GM23338 (cell line): ENCODE results near the gene GRK5. TPM values are rescaled to one million over a fixed set of nuclear protein-coding genes. Genes with fewer than 3 reads are reported as not detected.

ENCODE experiments used
- ATAC-seq: fragments of 200-7000 bp; cut with Tn5 transposase; 3 replicates; pipeline ENCODE4 v1.9.1; 2020
- DNase-seq: peaks from one replicate; pipeline ENCODE4 v3.0.0-alpha.2; 2015; ENCODE audit warnings: low spot score
- H2AFZ ChIP-seq: fragments of 200-600 bp; sonication (generic); 2 replicates; pipeline ENCODE4 v1.8.0; 2016; ENCODE audit warnings: antibody characterized with exemption, mild to moderate bottlenecking, moderate library complexity
- H3F3A ChIP-seq: fragments of 200-600 bp; sonication (generic); replicated peaks from 2 replicates; pipeline ENCODE4 v1.8.0; 2017; ENCODE audit warnings: antibody characterized with exemption, mixed run types, low read depth
- H3K27ac ChIP-seq: fragments of 200-600 bp; sonication (generic); 2 replicates; pipeline ENCODE4 v1.6.1; 2016; ENCODE audit warnings: low read depth
- H3K27me3 ChIP-seq: fragments of 200-600 bp; sonication (generic); 2 replicates; pipeline ENCODE4 v1.8.0; 2016; ENCODE audit warnings: mild to moderate bottlenecking, mixed run types, moderate library complexity; ENCODE audit not compliant: insufficient read depth
- H3K36me3 ChIP-seq: fragments of 200-600 bp; sonication (generic); 2 replicates; pipeline ENCODE4 v1.8.0; 2016; ENCODE audit warnings: mild to moderate bottlenecking; ENCODE audit not compliant: insufficient read depth
- H3K4me1 ChIP-seq: fragments of 200-600 bp; sonication (generic); 2 replicates; pipeline ENCODE4 v1.8.0; 2016; ENCODE audit warnings: mild to moderate bottlenecking, moderate library complexity; ENCODE audit not compliant: insufficient read depth
- H3K4me2 ChIP-seq: fragments of 200-600 bp; sonication (generic); 2 replicates; pipeline ENCODE4 v1.7.1; 2017; ENCODE audit warnings: mixed run types
- H3K4me3 ChIP-seq: fragments of 200-600 bp; sonication (generic); 2 replicates; pipeline ENCODE4 v1.6.1; 2016; ENCODE audit warnings: mixed run types
- H3K79me2 ChIP-seq: fragments of 200-600 bp; sonication (generic); replicated peaks from 2 replicates; pipeline ENCODE4 v1.8.0; 2017; ENCODE audit warnings: mild to moderate bottlenecking; ENCODE audit not compliant: insufficient read depth
- H3K9me2 ChIP-seq: fragments of 200-600 bp; sonication (generic); 2 replicates; pipeline ENCODE4 v1.8.0; 2017; ENCODE audit not compliant: insufficient read depth
- H4K20me1 ChIP-seq: fragments of 200-600 bp; sonication (generic); replicated peaks from 2 replicates; pipeline ENCODE4 v1.8.0; 2017; ENCODE audit warnings: mild to moderate bottlenecking; ENCODE audit not compliant: insufficient read depth
- H3K27ac Mint-ChIP-seq: 2 replicates; pipeline ENCODE4 v1.8.0; 2020; ENCODE audit warnings: inconsistent platforms, mild to moderate bottlenecking, moderate library complexity, mixed read lengths
- H3K27me3 Mint-ChIP-seq: 3 replicates; pipeline ENCODE4 v1.8.0; 2022; ENCODE audit warnings: low read depth, mild to moderate bottlenecking, moderate library complexity, mixed read lengths, inconsistent platforms; ENCODE audit not compliant: insufficient read depth, poor library complexity
- H3K36me3 Mint-ChIP-seq: 3 replicates; pipeline ENCODE4 v1.8.0; 2021; ENCODE audit warnings: low read depth, mild to moderate bottlenecking, inconsistent platforms, moderate library complexity, mixed read lengths
- H3K4me1 Mint-ChIP-seq: 3 replicates; pipeline ENCODE4 v1.8.0; 2020; ENCODE audit warnings: mild to moderate bottlenecking, inconsistent platforms, mixed read lengths
- H3K4me3 Mint-ChIP-seq: 3 replicates; pipeline ENCODE4 v1.8.0; 2021; ENCODE audit warnings: moderate library complexity, mild to moderate bottlenecking, inconsistent platforms, mixed read lengths
- H3K9me3 Mint-ChIP-seq: 3 replicates; pipeline ENCODE4 v1.8.0; 2020; ENCODE audit warnings: moderate library complexity, mild to moderate bottlenecking, inconsistent platforms, mixed read lengths
- CREB1 ChIP-seq: fragments of 250-450 bp; sonication (Bioruptor Pico); IDR thresholded peaks from 2 replicates; pipeline ENCODE4 v1.5.0; 2020; ENCODE audit warnings: low read depth, mild to moderate bottlenecking, moderate library complexity
- EZH2 ChIP-seq: fragments of 200-600 bp; sonication (generic); IDR thresholded peaks from one replicate; pipeline ENCODE4 v1.8.0; 2017; ENCODE audit warnings: antibody characterized with exemption, mild to moderate bottlenecking, low read depth; ENCODE audit not compliant: unreplicated experiment
- EZH2phosphoT487 ChIP-seq: fragments of 200-600 bp; sonication (generic); IDR thresholded peaks from one replicate; pipeline ENCODE4 v1.8.1; 2018; ENCODE audit warnings: antibody characterized with exemption; ENCODE audit not compliant: unreplicated experiment
- JUNB ChIP-seq: IDR thresholded peaks from one replicate; pipeline ENCODE4 v1.6.1; 2016; ENCODE audit warnings: antibody characterized with exemption; ENCODE audit not compliant: unreplicated experiment
- NANOG ChIP-seq: IDR thresholded peaks from 2 replicates; pipeline ENCODE4 v1.6.1; 2016; ENCODE audit warnings: antibody characterized with exemption, borderline replicate concordance
- POLR2AphosphoS5 ChIP-seq: IDR thresholded peaks from 2 replicates; pipeline ENCODE4 v1.6.1; 2016; ENCODE audit warnings: antibody characterized with exemption, low read depth
- STAT1 ChIP-seq: IDR thresholded peaks from one replicate; pipeline ENCODE4 v1.6.1; 2016; ENCODE audit warnings: antibody characterized with exemption; ENCODE audit not compliant: unreplicated experiment
- ZNF114 ChIP-seq: fragments of 250-450 bp; sonication (Bioruptor Pico); IDR thresholded peaks from 2 replicates; pipeline ENCODE4 v1.5.0; 2020; ENCODE audit warnings: mild to moderate bottlenecking, moderate library complexity
- ZNF331 ChIP-seq: fragments of 250-450 bp; sonication (Bioruptor Pico); IDR thresholded peaks from 2 replicates; pipeline ENCODE4 v1.5.0; 2020; ENCODE audit warnings: low read depth, mild to moderate bottlenecking, moderate library complexity
- polyA plus RNA-seq: library from polyadenylated mRNA; unstranded; fragments of >200 nt; fragmentation: Nextera tagmentation; extraction: Ambion mirVana; gene quantifications from 2 replicates; pipeline ENCODE4 v1.2.1, GENCODE V29; 2016
- total RNA-seq: library from RNA; depleted of rRNA; stranded (reverse); fragments of >200 nt; shearing (Covaris generic); gene quantifications from 2 replicates; pipeline ENCODE4 v1.2.3, GENCODE V29; 2014
- TF ChIP-seq, protein P1 (sequence below): fragments of 250-450 bp; sonication (Bioruptor Pico); IDR thresholded peaks from 2 replicates; pipeline ENCODE4 v1.5.0; 2020; ENCODE audit warnings: mild to moderate bottlenecking, moderate library complexity
- TF ChIP-seq, protein P2 (sequence below), 2 experiments: fragments of 200-600 bp in 1 of 2; sonication (generic) in 1 of 2; conservative IDR thresholded peaks; 2 replicates each; pipeline versions ENCODE4 v1.5.1 to v1.6.1; 2016 to 2017; ENCODE audit warnings: antibody characterized with exemption in 2 of 2, low read depth in 2 of 2, mild to moderate bottlenecking in 2 of 2, moderate library complexity in 1 of 2
- TF ChIP-seq, protein P3 (sequence below): IDR thresholded peaks from 2 replicates; pipeline ENCODE4 v1.6.1; 2016; ENCODE audit warnings: antibody characterized with exemption
- TF ChIP-seq, protein P4 (sequence below): IDR thresholded peaks from one replicate; pipeline ENCODE4 v1.6.1; 2018; ENCODE audit warnings: antibody characterized with exemption; ENCODE audit not compliant: unreplicated experiment

Gene GRK5
- total and polyA plus RNA-seq, 2 experiments from 2014 or later = 0.53 to 2.0 TPM

DNA sequence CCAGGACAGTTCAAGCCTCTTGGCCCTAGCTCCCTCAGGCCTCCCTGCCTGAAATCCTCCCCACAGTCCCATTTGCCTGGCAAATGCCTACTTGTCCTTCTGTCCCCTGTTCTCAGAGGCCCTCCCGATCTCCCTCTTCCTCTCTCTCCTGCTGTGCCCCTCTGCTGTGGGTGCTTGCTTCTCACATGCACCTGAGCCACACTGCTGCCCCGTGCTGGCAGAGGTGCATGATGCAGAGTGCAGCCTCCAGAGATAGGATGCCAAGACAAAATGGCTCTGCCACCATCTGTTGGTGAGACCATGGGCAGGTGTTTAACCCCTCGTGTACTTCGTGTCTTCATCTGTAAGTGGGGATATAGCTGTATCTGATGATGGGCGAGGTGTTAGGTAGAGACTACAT lies 176.8 kb downstream of the GRK5 start:
- H3K9me3 Mint-ChIP-seq = no peaks in the 10 kb centered on the region
- TF ChIP-seq, protein P1, sequence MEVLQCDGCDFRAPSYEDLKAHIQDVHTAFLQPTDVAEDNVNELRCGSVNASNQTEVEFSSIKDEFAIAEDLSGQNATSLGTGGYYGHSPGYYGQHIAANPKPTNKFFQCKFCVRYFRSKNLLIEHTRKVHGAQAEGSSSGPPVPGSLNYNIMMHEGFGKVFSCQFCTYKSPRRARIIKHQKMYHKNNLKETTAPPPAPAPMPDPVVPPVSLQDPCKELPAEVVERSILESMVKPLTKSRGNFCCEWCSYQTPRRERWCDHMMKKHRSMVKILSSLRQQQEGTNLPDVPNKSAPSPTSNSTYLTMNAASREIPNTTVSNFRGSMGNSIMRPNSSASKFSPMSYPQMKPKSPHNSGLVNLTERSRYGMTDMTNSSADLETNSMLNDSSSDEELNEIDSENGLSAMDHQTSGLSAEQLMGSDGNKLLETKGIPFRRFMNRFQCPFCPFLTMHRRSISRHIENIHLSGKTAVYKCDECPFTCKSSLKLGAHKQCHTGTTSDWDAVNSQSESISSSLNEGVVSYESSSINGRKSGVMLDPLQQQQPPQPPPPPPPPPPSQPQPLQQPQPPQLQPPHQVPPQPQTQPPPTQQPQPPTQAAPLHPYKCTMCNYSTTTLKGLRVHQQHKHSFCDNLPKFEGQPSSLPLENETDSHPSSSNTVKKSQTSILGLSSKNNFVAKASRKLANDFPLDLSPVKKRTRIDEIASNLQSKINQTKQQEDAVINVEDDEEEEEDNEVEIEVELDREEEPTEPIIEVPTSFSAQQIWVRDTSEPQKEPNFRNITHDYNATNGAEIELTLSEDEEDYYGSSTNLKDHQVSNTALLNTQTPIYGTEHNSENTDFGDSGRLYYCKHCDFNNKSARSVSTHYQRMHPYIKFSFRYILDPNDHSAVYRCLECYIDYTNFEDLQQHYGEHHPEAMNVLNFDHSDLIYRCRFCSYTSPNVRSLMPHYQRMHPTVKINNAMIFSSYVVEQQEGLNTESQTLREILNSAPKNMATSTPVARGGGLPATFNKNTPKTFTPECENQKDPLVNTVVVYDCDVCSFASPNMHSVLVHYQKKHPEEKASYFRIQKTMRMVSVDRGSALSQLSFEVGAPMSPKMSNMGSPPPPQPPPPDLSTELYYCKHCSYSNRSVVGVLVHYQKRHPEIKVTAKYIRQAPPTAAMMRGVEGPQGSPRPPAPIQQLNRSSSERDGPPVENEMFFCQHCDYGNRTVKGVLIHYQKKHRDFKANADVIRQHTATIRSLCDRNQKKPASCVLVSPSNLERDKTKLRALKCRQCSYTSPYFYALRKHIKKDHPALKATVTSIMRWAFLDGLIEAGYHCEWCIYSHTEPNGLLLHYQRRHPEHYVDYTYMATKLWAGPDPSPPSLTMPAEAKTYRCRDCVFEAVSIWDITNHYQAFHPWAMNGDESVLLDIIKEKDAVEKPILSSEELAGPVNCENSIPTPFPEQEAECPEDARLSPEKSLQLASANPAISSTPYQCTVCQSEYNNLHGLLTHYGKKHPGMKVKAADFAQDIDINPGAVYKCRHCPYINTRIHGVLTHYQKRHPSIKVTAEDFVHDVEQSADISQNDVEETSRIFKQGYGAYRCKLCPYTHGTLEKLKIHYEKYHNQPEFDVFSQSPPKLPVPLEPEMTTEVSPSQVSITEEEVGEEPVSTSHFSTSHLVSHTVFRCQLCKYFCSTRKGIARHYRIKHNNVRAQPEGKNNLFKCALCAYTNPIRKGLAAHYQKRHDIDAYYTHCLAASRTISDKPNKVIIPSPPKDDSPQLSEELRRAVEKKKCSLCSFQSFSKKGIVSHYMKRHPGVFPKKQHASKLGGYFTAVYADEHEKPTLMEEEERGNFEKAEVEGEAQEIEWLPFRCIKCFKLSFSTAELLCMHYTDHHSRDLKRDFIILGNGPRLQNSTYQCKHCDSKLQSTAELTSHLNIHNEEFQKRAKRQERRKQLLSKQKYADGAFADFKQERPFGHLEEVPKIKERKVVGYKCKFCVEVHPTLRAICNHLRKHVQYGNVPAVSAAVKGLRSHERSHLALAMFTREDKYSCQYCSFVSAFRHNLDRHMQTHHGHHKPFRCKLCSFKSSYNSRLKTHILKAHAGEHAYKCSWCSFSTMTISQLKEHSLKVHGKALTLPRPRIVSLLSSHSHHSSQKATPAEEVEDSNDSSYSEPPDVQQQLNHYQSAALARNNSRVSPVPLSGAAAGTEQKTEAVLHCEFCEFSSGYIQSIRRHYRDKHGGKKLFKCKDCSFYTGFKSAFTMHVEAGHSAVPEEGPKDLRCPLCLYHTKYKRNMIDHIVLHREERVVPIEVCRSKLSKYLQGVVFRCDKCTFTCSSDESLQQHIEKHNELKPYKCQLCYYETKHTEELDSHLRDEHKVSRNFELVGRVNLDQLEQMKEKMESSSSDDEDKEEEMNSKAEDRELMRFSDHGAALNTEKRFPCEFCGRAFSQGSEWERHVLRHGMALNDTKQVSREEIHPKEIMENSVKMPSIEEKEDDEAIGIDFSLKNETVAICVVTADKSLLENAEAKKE = no peak
- TF ChIP-seq ZNF114 (no peak), POLR2AphosphoS5 (no peak), ZNF331 (CRISPR knock-in tag) (no peak), STAT1 (no peak), EZH2 (no peak), CREB1 (CRISPR knock-in tag) (no peak), NANOG (no peak), EZH2phosphoT487 (no peak), JUNB (no peak)
- TF ChIP-seq, protein P2, sequence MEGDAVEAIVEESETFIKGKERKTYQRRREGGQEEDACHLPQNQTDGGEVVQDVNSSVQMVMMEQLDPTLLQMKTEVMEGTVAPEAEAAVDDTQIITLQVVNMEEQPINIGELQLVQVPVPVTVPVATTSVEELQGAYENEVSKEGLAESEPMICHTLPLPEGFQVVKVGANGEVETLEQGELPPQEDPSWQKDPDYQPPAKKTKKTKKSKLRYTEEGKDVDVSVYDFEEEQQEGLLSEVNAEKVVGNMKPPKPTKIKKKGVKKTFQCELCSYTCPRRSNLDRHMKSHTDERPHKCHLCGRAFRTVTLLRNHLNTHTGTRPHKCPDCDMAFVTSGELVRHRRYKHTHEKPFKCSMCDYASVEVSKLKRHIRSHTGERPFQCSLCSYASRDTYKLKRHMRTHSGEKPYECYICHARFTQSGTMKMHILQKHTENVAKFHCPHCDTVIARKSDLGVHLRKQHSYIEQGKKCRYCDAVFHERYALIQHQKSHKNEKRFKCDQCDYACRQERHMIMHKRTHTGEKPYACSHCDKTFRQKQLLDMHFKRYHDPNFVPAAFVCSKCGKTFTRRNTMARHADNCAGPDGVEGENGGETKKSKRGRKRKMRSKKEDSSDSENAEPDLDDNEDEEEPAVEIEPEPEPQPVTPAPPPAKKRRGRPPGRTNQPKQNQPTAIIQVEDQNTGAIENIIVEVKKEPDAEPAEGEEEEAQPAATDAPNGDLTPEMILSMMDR (conservative IDR thresholded peaks at IDR 0.05; ENCODE audit: low read depth in 2 of 2) = no peak
- TF ChIP-seq, protein P3, sequence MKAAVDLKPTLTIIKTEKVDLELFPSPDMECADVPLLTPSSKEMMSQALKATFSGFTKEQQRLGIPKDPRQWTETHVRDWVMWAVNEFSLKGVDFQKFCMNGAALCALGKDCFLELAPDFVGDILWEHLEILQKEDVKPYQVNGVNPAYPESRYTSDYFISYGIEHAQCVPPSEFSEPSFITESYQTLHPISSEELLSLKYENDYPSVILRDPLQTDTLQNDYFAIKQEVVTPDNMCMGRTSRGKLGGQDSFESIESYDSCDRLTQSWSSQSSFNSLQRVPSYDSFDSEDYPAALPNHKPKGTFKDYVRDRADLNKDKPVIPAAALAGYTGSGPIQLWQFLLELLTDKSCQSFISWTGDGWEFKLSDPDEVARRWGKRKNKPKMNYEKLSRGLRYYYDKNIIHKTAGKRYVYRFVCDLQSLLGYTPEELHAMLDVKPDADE = no peak
- TF ChIP-seq, protein P4, sequence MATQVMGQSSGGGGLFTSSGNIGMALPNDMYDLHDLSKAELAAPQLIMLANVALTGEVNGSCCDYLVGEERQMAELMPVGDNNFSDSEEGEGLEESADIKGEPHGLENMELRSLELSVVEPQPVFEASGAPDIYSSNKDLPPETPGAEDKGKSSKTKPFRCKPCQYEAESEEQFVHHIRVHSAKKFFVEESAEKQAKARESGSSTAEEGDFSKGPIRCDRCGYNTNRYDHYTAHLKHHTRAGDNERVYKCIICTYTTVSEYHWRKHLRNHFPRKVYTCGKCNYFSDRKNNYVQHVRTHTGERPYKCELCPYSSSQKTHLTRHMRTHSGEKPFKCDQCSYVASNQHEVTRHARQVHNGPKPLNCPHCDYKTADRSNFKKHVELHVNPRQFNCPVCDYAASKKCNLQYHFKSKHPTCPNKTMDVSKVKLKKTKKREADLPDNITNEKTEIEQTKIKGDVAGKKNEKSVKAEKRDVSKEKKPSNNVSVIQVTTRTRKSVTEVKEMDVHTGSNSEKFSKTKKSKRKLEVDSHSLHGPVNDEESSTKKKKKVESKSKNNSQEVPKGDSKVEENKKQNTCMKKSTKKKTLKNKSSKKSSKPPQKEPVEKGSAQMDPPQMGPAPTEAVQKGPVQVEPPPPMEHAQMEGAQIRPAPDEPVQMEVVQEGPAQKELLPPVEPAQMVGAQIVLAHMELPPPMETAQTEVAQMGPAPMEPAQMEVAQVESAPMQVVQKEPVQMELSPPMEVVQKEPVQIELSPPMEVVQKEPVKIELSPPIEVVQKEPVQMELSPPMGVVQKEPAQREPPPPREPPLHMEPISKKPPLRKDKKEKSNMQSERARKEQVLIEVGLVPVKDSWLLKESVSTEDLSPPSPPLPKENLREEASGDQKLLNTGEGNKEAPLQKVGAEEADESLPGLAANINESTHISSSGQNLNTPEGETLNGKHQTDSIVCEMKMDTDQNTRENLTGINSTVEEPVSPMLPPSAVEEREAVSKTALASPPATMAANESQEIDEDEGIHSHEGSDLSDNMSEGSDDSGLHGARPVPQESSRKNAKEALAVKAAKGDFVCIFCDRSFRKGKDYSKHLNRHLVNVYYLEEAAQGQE = no peak
- no peak overlapping the region for H3K4me3 Mint-ChIP-seq
- no peak overlapping the region for H2AFZ ChIP-seq
- H3K4me2 ChIP-seq = no peak overlapping the region
- ATAC-seq = no peak
- H3K4me1 ChIP-seq = no peaks in the 10 kb centered on the region
- no peaks in the 10 kb centered on the region for H3K4me1 Mint-ChIP-seq
- H3K27ac Mint-ChIP-seq = no peak overlapping the region
- H3K27me3 ChIP-seq = no peaks in the 10 kb centered on the region
- H3K36me3 Mint-ChIP-seq = no peaks in the 10 kb centered on the region
- DNase-seq = no peak
- no peaks in the 10 kb centered on the region for H4K20me1 ChIP-seq
- no peaks in the 10 kb centered on the region for H3K36me3 ChIP-seq
- no peaks in the 10 kb centered on the region for H3K79me2 ChIP-seq
- H3K27ac ChIP-seq = no peak overlapping the region
- no peaks in the 10 kb centered on the region for H3F3A ChIP-seq
- peaks cover 3% of the 10 kb centered on the region for H3K27me3 Mint-ChIP-seq
- H3K9me2 ChIP-seq = no peaks in the 10 kb centered on the region
- H3K4me3 ChIP-seq = no peak overlapping the region
